Measurements from ENCODE around the gene PCNA. TPM values are rescaled to one million over a fixed set of nuclear protein-coding genes. Genes with fewer than 3 reads are reported as not detected.
"Not testable (repeated sequence)": the region's sequence is repeated elsewhere in the genome, so short reads cannot be mapped to it uniquely, and the experiment has no call there.

PCNA gene
- total RNA-seq, 1 experiment from 2014 or later = 457 TPM

- not testable (repeated sequence) for DNase-seq (ENCODE audit: low read depth)
These were observed 19.8 kb downstream of the PCNA start for GRCh38 chr20:5099909-5100308.

GRCh38 chr20:5099009-5099408 is 20.7 kb downstream of the PCNA start:
- DNase-seq (ENCODE audit: low read depth) = not testable (repeated sequence)

- no peak for DNase-seq (ENCODE audit: low read depth)
These were observed 23.3 kb downstream of the PCNA start for GRCh38 chr20:5096463-5096862.

- no peak for DNase-seq (ENCODE audit: low read depth)
These were observed 23.8 kb downstream of the PCNA start for GRCh38 chr20:5095931-5096330.

GRCh38 chr20:5095454-5095853 is 24.3 kb downstream of the PCNA start:
- DNase-seq (ENCODE audit: low read depth) = no peak

GRCh38 chr20:5092765-5093339 is 26.9 kb downstream of the PCNA start:
- DNase-seq (ENCODE audit: low read depth) = no peak

- DNase-seq (ENCODE audit: low read depth) = no peak
These were observed 27.9 kb downstream of the PCNA start for GRCh38 chr20:5091902-5092301.

GRCh38 chr20:5090191-5090590 is 29.6 kb downstream of the PCNA start:
- no peak for DNase-seq (ENCODE audit: low read depth)

GRCh38 chr20:5088688-5089087 is 31.1 kb downstream of the PCNA start:
- no peak for DNase-seq (ENCODE audit: low read depth)

GRCh38 chr20:5085380-5085779 is 34.4 kb downstream of the PCNA start:
- no peak for DNase-seq (ENCODE audit: low read depth)

GRCh38 chr20:5080384-5080877 is 39.3 kb downstream of the PCNA start:
- peak; percentile 33 for DNase-seq (ENCODE audit: low read depth)

- DNase-seq (ENCODE audit: low read depth) = peak; percentile 76
These were observed 41.3 kb downstream of the PCNA start for GRCh38 chr20:5078399-5078958.

GRCh38 chr20:5077761-5078387 is 41.9 kb downstream of the PCNA start:
- no peak for DNase-seq (ENCODE audit: low read depth)

GRCh38 chr20:5076913-5077312 is 42.8 kb downstream of the PCNA start:
- not testable (repeated sequence) for DNase-seq (ENCODE audit: low read depth)

- DNase-seq (ENCODE audit: low read depth) = no peak
These were observed 45.5 kb downstream of the PCNA start for GRCh38 chr20:5074232-5074674.

GRCh38 chr20:5073660-5074231 is 46.0 kb downstream of the PCNA start:
- DNase-seq (ENCODE audit: low read depth) = no peak

GRCh38 chr20:5072756-5073659 is 46.8 kb downstream of the PCNA start:
- peak; percentile 83 for DNase-seq (ENCODE audit: low read depth)

GRCh38 chr20:5071942-5072341 is 47.8 kb downstream of the PCNA start:
- DNase-seq (ENCODE audit: low read depth) = not testable (repeated sequence)

GRCh38 chr20:5070570-5070969 is 49.2 kb downstream of the PCNA start:
- no peak for DNase-seq (ENCODE audit: low read depth)

- no peak for DNase-seq (ENCODE audit: low read depth)
These were observed 49.7 kb downstream of the PCNA start for GRCh38 chr20:5070081-5070480.

- no peak for DNase-seq (ENCODE audit: low read depth)
These were observed 50.5 kb downstream of the PCNA start for GRCh38 chr20:5069141-5069806.
